IMR-90 (cell line): Measurements from ENCODE around the gene AGBL3. TPM values are rescaled to one million over a fixed set of nuclear protein-coding genes. Genes with fewer than 3 reads are reported as not detected.

ENCODE experiments used
- ATAC-seq: fragments of 200-7000 bp; cut with Tn5 transposase; 2 replicates; pipeline ENCODE4 v1.9.1; 2020; ENCODE audit warnings: low read depth, mild to moderate bottlenecking, moderate library complexity
- BruUV-seq: library from RNA; stranded (reverse); fragments of 400-500 nt; replicated peaks from 2 replicates; lab custom pipeline; 2021; lab: Mats Ljungman, UMichigan
- CTCF ChIA-PET: fragments of 300-600 bp; formaldehyde crosslinking; extraction: SDS; loops from one replicate; lab custom pipeline; 2021; ENCODE audit warnings: antibody characterized with exemption; lab: Yijun Ruan, JAX
- POLR2A ChIA-PET: fragments of 300-600 bp; sonication (Branson Sonifier 250); formaldehyde crosslinking; loops from one replicate; lab custom pipeline; 2022; ENCODE audit warnings: antibody characterized with exemption; ENCODE audit not compliant: unreplicated experiment; lab: Charles Lee
- DNase-seq: peaks from one replicate; pipeline ENCODE4 v3.0.0; 2013
- H2AFZ ChIP-seq: replicated peaks from 2 replicates; pipeline ENCODE3; 2013; ENCODE audit warnings: low read length, mild to moderate bottlenecking; ENCODE audit not compliant: poor library complexity
- H2AK5ac ChIP-seq: 2 replicates; pipeline ENCODE4 v1.6.1; 2013; ENCODE audit warnings: low read depth, low read length, inconsistent platforms
- H2AK9ac ChIP-seq: replicated peaks from 2 replicates; pipeline ENCODE3; 2013; ENCODE audit warnings: mild to moderate bottlenecking, low read depth, low read length, moderate library complexity; ENCODE audit not compliant: poor library complexity
- H2BK120ac ChIP-seq: 2 replicates; pipeline ENCODE4 v1.6.1; 2013; ENCODE audit warnings: low read depth, low read length, inconsistent platforms
- H2BK15ac ChIP-seq: 3 replicates; pipeline ENCODE4 v1.6.1; 2013; ENCODE audit warnings: low read depth, low read length, inconsistent platforms
- H2BK20ac ChIP-seq: 2 replicates; pipeline ENCODE4 v1.6.1; 2013; ENCODE audit warnings: low read depth, mild to moderate bottlenecking, inconsistent platforms, low read length, moderate library complexity
- H2BK5ac ChIP-seq: 2 replicates; pipeline ENCODE4 v1.6.1; 2013; ENCODE audit warnings: mild to moderate bottlenecking, low read depth, low read length, inconsistent platforms; ENCODE audit not compliant: poor library complexity, severe bottlenecking
- H3K14ac ChIP-seq: replicated peaks from 2 replicates; pipeline ENCODE4 v1.6.1; 2013; ENCODE audit warnings: low read depth, low read length, inconsistent platforms
- H3K18ac ChIP-seq: 2 replicates; pipeline ENCODE4 v1.6.1; 2013; ENCODE audit warnings: low read depth, low read length, control low read depth
- H3K23ac ChIP-seq: 2 replicates; pipeline ENCODE4 v1.6.1; 2013; ENCODE audit warnings: low read depth, low read length, inconsistent platforms
- H3K27ac ChIP-seq: 2 replicates; pipeline ENCODE4 v1.5.1; 2013; ENCODE audit warnings: mild to moderate bottlenecking, control low read depth, low read length; ENCODE audit not compliant: insufficient read depth
- H3K27me3 ChIP-seq: 2 replicates; pipeline ENCODE4 v1.6.1; 2013; ENCODE audit warnings: low read length; ENCODE audit not compliant: control insufficient read depth, insufficient read depth
- H3K36me3 ChIP-seq: 2 replicates; pipeline ENCODE4 v1.6.1; 2013; ENCODE audit warnings: low read length, mixed read lengths; ENCODE audit not compliant: control insufficient read depth, insufficient read depth
- H3K4ac ChIP-seq: 2 replicates; pipeline ENCODE4 v1.6.1; 2013; ENCODE audit warnings: low read depth, low read length, inconsistent platforms
- H3K4me1 ChIP-seq: 2 replicates; pipeline ENCODE4 v1.6.1; 2013; ENCODE audit warnings: low read length, mixed read lengths; ENCODE audit not compliant: control insufficient read depth, insufficient read depth
- H3K4me2 ChIP-seq: 2 replicates; pipeline ENCODE4 v1.6.1; 2013; ENCODE audit warnings: low read depth, mild to moderate bottlenecking, control low read depth, low read length, moderate library complexity
- H3K4me3 ChIP-seq: 2 replicates; pipeline ENCODE4 v1.5.1; 2013; ENCODE audit warnings: low read depth, mild to moderate bottlenecking, control low read depth, low read length, moderate library complexity; ENCODE audit not compliant: insufficient read depth
- H3K56ac ChIP-seq: 2 replicates; pipeline ENCODE4 v1.6.1; 2013; ENCODE audit warnings: low read length, inconsistent platforms; ENCODE audit not compliant: insufficient read depth; ENCODE audit errors: extremely low read depth
- H3K79me1 ChIP-seq, 2 experiments: 2 replicates each; pipeline ENCODE4 v1.6.1; 2013; ENCODE audit warnings: low read length in 2 of 2, inconsistent platforms in 1 of 2, low read depth in 1 of 2
- H3K9ac ChIP-seq: 2 replicates; pipeline ENCODE4 v1.6.1; 2013; ENCODE audit warnings: low read depth, low read length, control low read depth
- H3K9me1 ChIP-seq: 2 replicates; pipeline ENCODE4 v1.6.1; 2013; ENCODE audit warnings: low read length, inconsistent platforms; ENCODE audit not compliant: insufficient read depth
- H3K9me3 ChIP-seq: 2 replicates; pipeline ENCODE4 v1.6.1; 2013; ENCODE audit warnings: low read length; ENCODE audit not compliant: control insufficient read depth, insufficient read depth
- H4K20me1 ChIP-seq: 2 replicates; pipeline ENCODE4 v1.6.1; 2013; ENCODE audit warnings: low read length, inconsistent platforms; ENCODE audit not compliant: insufficient read depth
- H4K5ac ChIP-seq: 2 replicates; pipeline ENCODE4 v1.6.1; 2013; ENCODE audit warnings: mild to moderate bottlenecking, low read depth, low read length, control low read depth
- H4K8ac ChIP-seq, 2 experiments: 2 replicates each; pipeline ENCODE4 v1.6.1; 2013; ENCODE audit warnings: low read depth in 2 of 2, low read length in 2 of 2, control low read depth in 1 of 2, inconsistent platforms in 1 of 2
- H4K91ac ChIP-seq: 2 replicates; pipeline ENCODE4 v1.6.1; 2013; ENCODE audit warnings: low read depth, low read length, inconsistent platforms; ENCODE audit not compliant: insufficient read depth
- CEBPB ChIP-seq: IDR thresholded peaks from 2 replicates; pipeline ENCODE4 v1.6.1; 2012; ENCODE audit warnings: low read depth, low read length, improper control_type of control experiment
- ELK1 ChIP-seq: fragments of 150-350 bp; IDR thresholded peaks from 2 replicates; pipeline ENCODE4 v1.6.1; 2016; ENCODE audit warnings: low read depth, mild to moderate bottlenecking, low read length, moderate library complexity, borderline replicate concordance
- FOS ChIP-seq: fragments of 150-350 bp; IDR thresholded peaks from 2 replicates; pipeline ENCODE4 v1.6.1; 2016; ENCODE audit warnings: low read depth, low read length
- MAFK ChIP-seq: IDR thresholded peaks from 2 replicates; pipeline ENCODE4 v1.6.1; 2012; ENCODE audit warnings: low read depth, low read length, improper control_type of control experiment
- MXI1 ChIP-seq: IDR thresholded peaks from 2 replicates; pipeline ENCODE4 v1.6.1; 2012; ENCODE audit warnings: low read depth, mild to moderate bottlenecking, low read length, moderate library complexity, borderline replicate concordance
- NFE2L2 ChIP-seq: fragments of 150-350 bp; IDR thresholded peaks from 2 replicates; pipeline ENCODE4 v1.6.1; 2016; ENCODE audit warnings: low read depth, mild to moderate bottlenecking, low read length
- POLR2A ChIP-seq: IDR thresholded peaks from 2 replicates; pipeline ENCODE4 v1.6.1; 2012; ENCODE audit warnings: mild to moderate bottlenecking, low read depth, low read length
- RCOR1 ChIP-seq: IDR thresholded peaks from 2 replicates; pipeline ENCODE4 v1.6.1; 2012; ENCODE audit warnings: mild to moderate bottlenecking, low read length, improper control_type of control experiment; ENCODE audit not compliant: insufficient replicate concordance
- SMC3 ChIP-seq: fragments of 150-350 bp; IDR thresholded peaks from 2 replicates; pipeline ENCODE4 v1.6.1; 2016; ENCODE audit warnings: low read depth, mild to moderate bottlenecking, antibody characterized with exemption, low read length, moderate library complexity
- USF2 ChIP-seq: fragments of 150-350 bp; IDR thresholded peaks from 2 replicates; pipeline ENCODE4 v1.6.1; 2017; ENCODE audit warnings: mild to moderate bottlenecking, antibody characterized with exemption, low read length, low read depth
- WGBS, 2 experiments: methylation state at CpG; one replicate each; pipeline versions ENCODE4 v1.1.5 to v1.1.7; 2013; ENCODE audit warnings: missing lambda C conversion rate in 2 of 2; ENCODE audit not compliant: insufficient read length in 1 of 2; ENCODE audit errors: extremely low coverage in 2 of 2; 5-methylcytosine and 5-hydroxymethylcytosine counted together
- dilution Hi-C: fragments of 300-500 bp; cut with HindIII; formaldehyde crosslinking; loops from one replicate; pipeline ENCODE4 v1.14.3; 2018; ENCODE audit warnings: low sequenced_read_pairs; ENCODE audit not compliant: unreplicated experiment
- in situ Hi-C: fragments of 300-500 bp; cut with MboI; formaldehyde crosslinking; loops from 3 replicates; pipeline ENCODE4 v1.14.3; 2019; ENCODE audit warnings: low sequenced_read_pairs, inconsistent platforms, mixed read lengths
- intact Hi-C: fragments of 100-400 bp; cut with micrococcal nuclease; formaldehyde crosslinking; loops from 2 replicates; pipeline ENCODE4 v1.10.0; 2022
- polyA plus RNA-seq, 3 experiments: library from polyadenylated mRNA; depleted of rRNA; stranded (reverse); fragments of >200 nt; gene quantifications; 2 replicates each; pipeline ENCODE4 v1.2.3, GENCODE V29; 2012; ENCODE audit warnings: low replicate concordance in 1 of 3
- total RNA-seq: library from RNA; depleted of rRNA; stranded (reverse); fragments of >200 nt; gene quantifications from 2 replicates; pipeline ENCODE4 v1.2.3, GENCODE V29; 2012

The AGBL3 gene
- total and polyA plus RNA-seq, 2 of the 4 experiments (the other 2 are of a cell fraction), result 0.18 to 0.65 TPM

- TF ChIP-seq CEBPB (no peak), FOS (no peak), MAFK (no peak), USF2 (no peak), POLR2A (no peak), NFE2L2 (no peak), ELK1 (no peak), MXI1 (no peak), RCOR1 (no peak), SMC3 (no peak)
- Histone ChIP-seq H2AK9ac (no peak overlapping the region), H4K20me1 (peaks cover 2% of the 10 kb centered on the region; the same call in 1 of the 2 replicates), H3K4me3 (no peak overlapping the region), H4K5ac (no peak overlapping the region), H3K79me1 (peaks cover 0 to 8% of the 10 kb centered on the region in 2 experiments; a peak in 2 of 4 replicates), H3K4ac (no peak overlapping the region), H2AK5ac (no peak overlapping the region), H3K56ac (no peak overlapping the region), H3K18ac (no peak overlapping the region), H2BK120ac (no peak overlapping the region), H2BK15ac (no peak overlapping the region), H3K23ac (no peak overlapping the region), H2BK5ac (no peak overlapping the region), H3K36me3 (peaks cover 39% of the 10 kb centered on the region), H3K4me2 (no peak overlapping the region), H3K4me1 (no peaks in the 10 kb centered on the region), H2BK20ac (no peak overlapping the region), H3K27ac (no peak overlapping the region), H3K9me3 (no peaks in the 10 kb centered on the region), H4K8ac (no peak overlapping the region), H3K9me1 (peaks cover 3% of the 10 kb centered on the region), H3K9ac (no peak overlapping the region), H3K14ac (no peak overlapping the region), H4K91ac (no peak overlapping the region), H3K27me3 (no peaks in the 10 kb centered on the region), H2AFZ (no peak overlapping the region)
- DNase-seq (no peak), ATAC-seq (no peak)
- dilution Hi-C loops, result no loop called here
- POLR2A ChIA-PET, result no interaction called here
- WGBS, 2 experiments, result no CpG with 5 or more reads among the region's 3 CpGs
- no TSS peak for BruUV-seq
- CTCF ChIA-PET, result no interaction called here
- in situ Hi-C loops, result no loop called here
- intact Hi-C loops, result no loop called here
Observed at GRCh38 chr7:134966691-134967090, 19.6 kb upstream of the AGBL3 start.
